COLO829 (cell line): ENCODE measurements around the gene DGKG.

Experiments
- DNase-seq: peaks from one replicate; pipeline ENCODE4 v3.0.0; 2012; ENCODE audit warnings: low spot score

The DGKG gene

DNA sequence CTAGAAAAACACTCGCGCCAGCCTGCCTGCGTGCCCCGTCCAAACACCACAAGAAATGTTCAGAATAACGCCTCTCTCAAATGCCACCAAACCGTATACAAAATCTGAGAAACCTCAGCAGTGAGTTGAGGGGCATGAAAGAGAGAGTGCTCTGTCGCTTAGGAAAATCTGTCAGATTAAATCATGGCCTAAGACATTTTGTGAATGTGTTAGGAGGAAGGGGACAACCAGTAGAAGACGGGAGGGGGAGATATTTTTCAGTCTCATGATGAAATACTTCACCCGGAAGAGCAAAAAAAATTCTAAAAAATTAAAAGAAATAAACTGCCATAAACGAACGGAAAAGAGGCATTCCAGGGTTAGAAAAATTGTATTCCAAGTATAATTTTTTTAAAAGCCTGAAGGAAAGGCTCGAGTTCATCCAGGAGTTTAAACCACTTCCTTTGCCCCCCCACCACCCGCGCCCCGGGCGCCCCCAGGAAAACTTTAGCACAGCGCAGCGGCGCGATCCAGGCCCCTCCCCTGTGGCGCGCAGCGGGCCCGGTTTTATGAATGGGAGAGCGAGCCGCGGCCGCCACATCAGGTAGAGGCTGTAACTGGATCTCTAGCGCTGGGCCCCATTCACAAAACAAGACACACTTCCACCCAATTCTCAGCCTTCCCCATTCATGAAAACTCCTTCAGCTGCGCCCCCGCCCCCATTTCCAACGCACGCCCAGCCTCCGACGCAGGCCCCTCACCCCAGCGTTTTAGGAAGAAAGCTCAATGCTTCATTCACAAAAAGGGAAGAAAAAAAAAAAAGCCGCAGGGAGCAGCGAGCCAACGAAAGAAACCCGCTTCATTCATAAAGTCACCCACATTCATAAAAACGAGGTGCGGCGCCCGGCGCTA, 254.6 kb downstream of the DGKG start:
- peak; percentile 66 for DNase-seq

- DNase-seq: no peak
Observed at GRCh38 chr3:186105543-186105942, 256.5 kb downstream of the DGKG start.

DNA sequence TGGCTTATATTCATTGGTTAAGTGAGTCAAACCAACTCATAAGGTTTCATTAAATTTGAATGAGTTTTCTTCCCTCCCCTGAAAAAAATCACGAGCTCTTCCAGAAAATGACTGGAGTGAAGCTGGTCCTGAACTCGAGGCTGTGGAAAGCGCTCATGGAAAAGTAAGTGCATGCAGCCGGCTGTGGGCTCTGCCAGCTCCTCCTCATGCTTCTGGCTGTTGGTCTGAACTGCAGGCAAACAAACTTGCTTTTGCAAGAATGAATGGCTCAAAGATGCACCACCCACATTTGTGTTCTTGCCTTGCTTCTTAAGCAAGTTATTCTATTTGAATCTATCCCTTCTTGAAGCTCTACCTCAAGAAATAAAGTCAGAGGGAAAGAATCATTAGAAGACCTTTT, 259.3 kb downstream of the DGKG start:
- DNase-seq: no peak

GRCh38 chr3:186100398-186100797, 261.6 kb downstream of the DGKG start:
- no peak for DNase-seq

- peak; percentile 51 for DNase-seq
Observed at GRCh38 chr3:186099178-186099577, 262.9 kb downstream of the DGKG start.

GRCh38 chr3:186098740-186099139, 263.3 kb downstream of the DGKG start:
- DNase-seq: no peak

DNA sequence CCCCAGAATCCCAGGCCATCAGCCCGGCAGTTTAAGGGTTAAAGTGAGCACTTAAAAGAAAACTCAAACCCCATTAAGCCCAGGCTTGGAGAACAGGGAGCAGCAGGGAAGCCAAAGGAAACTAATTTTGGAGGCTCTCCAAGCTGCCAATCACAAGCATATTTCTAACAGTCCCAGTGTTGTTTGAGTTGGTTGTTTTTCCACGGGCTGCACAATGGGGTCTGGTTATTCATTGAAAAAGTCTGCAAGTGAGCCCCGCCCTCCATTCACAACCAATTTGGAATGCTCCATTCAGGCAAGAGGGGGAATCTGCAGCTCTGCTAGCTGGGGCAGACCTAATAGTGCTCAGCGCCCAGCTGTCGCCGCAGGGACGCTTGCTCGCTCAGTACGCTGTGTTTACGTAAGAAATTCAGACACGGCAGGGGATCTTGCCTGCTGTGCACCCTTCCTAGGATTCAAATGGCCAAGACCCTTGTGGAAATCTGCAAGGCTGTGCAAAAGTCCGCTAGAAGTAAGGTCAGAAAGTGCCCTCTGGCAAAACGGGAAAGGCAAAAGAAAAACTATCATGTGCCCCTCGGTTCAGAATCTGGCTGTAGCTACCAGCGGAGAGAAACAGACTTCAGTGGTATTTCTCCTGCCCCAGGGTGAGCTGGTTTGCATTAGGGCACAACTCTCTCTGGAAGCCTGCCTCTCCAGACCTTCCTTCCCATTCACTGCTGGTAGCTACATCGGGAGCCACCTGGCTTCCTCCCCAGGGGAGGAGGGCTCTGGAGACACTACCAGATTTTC, 264.2 kb downstream of the DGKG start:
- DNase-seq: peak; percentile 99

- DNase-seq: no peak
Observed at GRCh38 chr3:186097317-186097662, 264.7 kb downstream of the DGKG start.
